ENCODE results near the gene IRF1.

IRF1 gene

DNA sequence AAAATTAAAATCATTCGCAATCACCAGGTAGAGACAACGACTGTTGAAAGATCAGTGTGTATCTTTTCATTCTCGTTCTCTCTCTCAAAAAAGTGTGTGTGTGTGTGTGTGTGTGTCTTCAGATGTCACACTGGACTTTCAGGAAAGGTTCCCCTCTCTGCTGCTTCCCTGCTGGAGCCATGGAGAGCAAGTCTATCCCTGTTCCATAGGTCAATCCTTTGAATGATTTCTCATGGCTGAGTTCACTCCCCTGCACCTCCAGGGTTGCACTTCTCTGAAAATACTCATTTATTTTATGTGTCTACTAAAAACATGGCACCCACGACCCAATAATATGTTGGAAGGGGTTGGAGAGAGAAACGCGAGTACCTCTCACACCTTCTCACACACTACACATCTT is 28.2 kb downstream of the IRF1 start:
- FAIRE-seq (no peak), DNase-seq (ENCODE audit: insufficient read length, low spot score) (no peak)
- TF ChIP-seq POLR2A (IDR thresholded peaks at IDR 0.05; ENCODE audit: low read depth, low read length), result no peak

DNA sequence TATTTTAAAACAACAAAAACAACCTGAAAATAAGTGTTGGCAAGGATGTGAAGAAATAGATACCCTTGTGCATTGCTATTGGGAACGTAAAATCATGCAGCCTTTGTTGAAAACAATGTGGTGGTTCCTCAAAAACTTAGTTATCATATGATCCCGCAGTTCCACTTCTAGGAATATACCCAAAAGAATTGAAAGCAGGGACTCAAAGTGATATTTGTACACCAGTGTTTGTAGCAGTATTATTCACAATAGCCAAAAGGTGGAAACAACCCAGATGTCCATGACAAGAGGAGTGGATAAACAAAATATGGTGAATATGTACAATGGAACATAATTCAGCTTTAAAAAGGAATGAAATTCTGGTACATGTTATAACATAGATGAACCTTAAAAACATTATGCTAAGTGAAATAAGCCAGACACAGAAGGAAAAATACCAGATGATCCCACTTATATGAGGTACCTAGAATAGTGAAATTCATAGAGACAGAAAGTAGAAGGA is 29.0 kb downstream of the IRF1 start:
- no peak for FAIRE-seq
- no peak for TF ChIP-seq POLR2A (IDR thresholded peaks at IDR 0.05; ENCODE audit: low read depth, low read length)
- no peak for DNase-seq (ENCODE audit: insufficient read length, low spot score)

DNA sequence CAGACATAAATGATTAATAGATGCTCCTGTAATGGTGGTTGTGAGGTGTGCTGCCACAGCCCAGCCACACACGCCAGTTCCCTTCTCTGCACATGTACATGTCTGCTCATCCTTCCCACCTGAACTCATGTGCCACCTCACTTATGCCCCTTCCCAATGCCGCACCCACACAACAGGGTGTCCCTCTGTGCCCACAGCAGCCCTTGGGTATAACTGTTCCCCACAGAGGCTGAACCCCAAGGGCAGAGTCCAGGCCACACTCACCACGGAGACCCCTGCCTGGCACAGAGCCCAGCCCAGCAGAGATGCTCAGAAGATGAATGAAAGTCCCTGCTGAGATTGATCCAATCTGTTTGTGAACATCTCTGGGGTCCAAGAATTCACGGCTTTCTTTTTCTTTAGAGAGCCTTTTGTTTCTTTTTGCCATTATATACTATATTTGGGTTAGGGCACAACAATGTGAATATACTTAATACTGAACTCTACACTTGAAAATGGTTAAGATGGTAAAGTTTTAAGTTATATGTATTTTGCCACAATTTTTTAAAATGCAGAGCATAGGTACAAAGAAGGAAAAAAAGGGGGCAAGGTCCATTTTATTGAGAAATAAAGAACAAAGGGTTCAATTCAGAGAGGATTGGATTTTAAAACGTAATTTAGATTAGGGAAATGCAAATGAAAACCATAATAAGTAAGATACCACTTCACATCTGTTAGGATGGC is 29.6 kb downstream of the IRF1 start:
- no peak for FAIRE-seq
- TF ChIP-seq POLR2A (IDR thresholded peaks at IDR 0.05; ENCODE audit: low read depth, low read length), result no peak
- no peak for DNase-seq (ENCODE audit: insufficient read length, low spot score)

DNA sequence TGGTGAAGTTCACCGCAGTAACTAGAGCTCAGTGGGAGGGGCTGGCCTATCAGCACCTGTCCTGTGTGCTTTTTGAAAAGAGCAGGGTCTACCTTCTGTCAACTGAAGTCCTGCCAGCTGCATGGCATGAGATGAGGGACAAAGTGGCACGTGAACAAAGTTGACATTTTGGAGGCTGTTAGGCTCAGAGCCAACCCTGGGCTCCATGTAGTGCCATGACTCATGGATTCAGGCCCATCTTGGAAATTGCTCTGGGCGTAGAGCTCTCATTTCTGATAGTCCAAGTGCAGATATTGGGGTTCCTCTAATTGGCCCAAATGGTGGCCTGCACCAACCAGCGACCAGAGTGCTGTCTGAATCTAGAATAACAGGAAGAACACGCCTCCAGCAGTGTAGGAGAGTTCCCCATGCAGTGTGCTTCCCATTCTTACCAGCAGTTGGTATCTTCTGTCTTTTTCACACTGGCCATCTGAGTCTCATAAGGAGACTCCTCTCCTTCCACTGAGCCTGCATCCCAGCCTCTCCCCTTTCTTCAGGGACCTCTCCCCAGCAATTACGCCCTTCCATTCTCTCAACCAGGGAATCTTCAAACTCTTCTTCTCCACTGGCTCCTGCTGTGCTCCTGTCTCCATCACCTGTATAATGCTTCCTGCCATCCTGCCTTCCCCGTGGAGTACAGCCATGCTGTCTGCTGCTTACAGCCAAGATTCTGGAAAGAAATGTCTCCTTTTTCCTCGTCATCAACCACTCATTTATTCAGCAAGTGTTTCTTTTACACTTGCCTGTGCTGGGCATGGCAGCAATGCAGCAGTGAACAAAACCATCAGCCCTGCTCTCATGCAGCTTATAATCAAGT is 30.4 kb downstream of the IRF1 start:
- FAIRE-seq (no peak), DNase-seq (ENCODE audit: insufficient read length, low spot score) (no peak)
- no peak for TF ChIP-seq POLR2A (IDR thresholded peaks at IDR 0.05; ENCODE audit: low read depth, low read length)

DNA sequence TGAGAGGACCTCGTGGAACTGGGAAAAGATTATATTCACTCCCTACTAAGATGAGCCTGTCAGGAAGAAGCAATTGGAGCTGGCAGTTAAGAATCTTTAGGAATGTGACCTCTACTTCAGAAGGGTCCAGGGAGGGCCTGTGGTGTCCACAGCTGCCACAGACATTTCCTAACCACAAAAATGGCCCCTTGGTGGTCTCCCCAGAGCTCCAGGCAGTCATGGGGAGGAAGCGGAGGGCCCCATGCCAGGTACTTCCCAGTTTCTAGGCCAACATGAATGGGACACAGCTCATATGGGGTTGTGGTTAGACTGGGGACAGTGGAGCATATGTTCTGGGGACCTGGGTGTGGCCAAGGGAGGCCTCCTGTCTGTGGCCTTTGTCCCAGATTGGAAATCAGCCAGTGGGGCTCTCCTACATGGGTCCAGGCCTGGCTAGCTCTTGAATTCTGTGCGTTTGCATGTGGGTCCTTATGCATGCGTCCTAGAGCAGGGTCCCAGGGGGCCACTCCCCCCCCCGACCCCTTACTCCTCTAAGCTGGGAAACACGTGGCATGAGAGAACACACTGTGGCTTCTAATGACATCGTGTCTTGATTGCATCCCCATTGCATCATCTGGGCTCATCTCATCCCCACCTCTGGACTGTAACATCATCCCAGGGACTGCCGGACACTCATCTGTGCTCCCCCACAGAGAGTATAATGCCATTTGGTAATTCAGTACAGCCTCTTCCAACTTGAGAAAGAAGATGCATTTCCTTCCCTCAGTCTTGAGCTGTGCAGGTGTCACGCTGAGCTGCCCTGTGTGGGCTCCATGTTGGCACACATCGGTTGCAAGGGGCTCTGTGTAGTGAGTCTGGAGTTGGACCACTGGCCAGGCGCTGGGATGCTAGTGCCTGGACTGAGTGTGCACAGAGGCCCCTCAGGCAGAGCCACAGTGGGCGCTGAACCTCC is 31.3 kb downstream of the IRF1 start:
- DNase-seq (ENCODE audit: insufficient read length, low spot score) (no peak), FAIRE-seq (no peak)
- no peak for TF ChIP-seq POLR2A (IDR thresholded peaks at IDR 0.05; ENCODE audit: low read depth, low read length)

DNA sequence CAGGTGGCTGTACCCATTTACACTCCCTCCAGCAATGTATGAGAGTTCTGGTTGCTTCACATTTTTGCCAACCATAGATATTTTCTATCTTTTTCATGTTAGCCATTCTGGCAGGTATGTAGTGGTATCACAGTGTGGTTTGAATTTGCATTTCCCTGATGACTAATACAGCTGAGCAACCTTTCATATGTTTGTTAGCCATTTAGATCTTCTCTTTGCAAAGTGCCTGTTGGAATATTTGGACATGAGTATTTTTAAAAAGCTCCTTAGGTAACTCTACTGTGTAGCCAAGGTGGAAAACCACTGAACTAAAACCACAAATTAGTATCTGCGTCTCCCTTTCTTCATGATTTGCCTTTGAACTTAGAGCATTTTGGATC is 31.9 kb downstream of the IRF1 start:
- no peak for FAIRE-seq
- TF ChIP-seq POLR2A (IDR thresholded peaks at IDR 0.05; ENCODE audit: low read depth, low read length), result no peak
- no peak for DNase-seq (ENCODE audit: insufficient read length, low spot score)

DNA sequence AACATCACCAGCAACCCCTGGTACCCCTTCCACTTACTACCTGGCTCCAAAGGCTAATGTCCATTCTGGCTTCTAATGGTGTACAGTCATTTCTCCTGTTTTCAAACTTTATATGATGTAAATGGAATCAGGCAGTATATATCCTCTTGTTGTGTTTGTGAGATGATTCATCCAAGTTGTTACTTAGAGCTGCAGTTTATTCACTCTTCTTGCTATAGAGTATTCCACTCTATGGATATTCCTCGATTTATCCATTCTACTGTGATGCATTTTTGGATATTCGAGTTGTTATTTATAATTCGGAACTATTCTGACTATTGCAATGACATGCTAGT is 32.4 kb downstream of the IRF1 start:
- FAIRE-seq, result no peak
- DNase-seq (ENCODE audit: insufficient read length, low spot score), result no peak
- TF ChIP-seq POLR2A (IDR thresholded peaks at IDR 0.05; ENCODE audit: low read depth, low read length), result no peak

DNA sequence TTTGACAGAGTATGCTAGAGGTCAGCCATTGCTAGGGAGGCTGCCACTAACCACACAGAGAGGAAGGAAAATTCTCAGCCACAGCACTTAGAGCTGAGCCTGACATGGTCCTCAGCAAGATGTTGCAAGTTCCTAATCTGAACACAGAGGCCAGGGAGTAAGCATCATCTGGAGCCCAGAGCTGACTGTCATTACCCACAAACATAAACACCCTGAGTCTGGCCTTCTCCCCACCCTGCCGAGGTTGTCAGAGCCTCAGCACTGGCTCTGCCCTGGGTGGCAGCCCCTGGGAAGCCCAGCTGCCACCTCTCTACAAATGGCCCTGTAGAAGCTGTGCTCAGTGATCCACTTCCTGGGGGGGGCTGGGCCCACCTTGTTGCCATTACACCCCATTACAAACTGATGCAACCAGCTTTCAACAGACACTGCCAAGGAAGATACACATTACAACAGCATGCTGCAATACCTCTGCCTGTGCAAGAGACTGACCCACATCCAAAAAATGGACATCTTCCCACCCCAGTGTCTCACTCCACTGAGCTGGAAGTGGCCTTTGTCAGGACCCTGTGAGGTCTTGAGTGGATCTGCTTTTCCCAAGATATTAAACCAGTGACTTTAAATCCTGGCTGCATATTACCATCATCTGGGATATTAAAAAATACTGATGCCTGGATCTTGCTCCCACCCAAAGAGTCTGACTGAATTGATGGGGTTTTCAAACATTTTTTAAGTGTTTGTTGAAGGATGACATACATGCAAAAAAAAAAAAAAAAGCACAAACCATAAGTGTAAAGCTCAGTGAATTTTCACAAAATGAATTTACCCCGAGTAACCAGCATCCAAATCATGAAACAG is 33.0 kb downstream of the IRF1 start:
- FAIRE-seq (no peak), DNase-seq (ENCODE audit: insufficient read length, low spot score) (no peak)
- TF ChIP-seq POLR2A (IDR thresholded peaks at IDR 0.05; ENCODE audit: low read depth, low read length), result no peak

DNA sequence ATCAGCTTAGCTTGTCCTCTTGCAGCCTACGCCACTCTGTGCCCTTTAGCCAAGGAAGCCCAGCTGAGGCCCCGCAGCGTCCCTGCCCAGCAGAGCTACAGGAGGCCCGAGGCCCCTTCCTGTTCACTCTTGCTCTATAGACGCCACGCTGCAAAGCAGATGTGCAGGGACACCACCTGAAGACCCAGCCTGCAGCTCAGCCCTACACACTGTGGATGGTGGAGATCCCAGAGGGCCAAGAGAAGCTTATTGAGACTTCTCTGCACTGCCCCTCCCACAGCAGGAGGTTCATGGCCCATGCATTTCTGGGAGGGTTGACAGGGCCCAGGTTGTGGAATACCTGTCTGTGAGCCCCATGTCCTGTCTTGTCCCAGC is 33.6 kb downstream of the IRF1 start:
- FAIRE-seq, result no peak
- no peak for DNase-seq (ENCODE audit: insufficient read length, low spot score)
- no peak for TF ChIP-seq POLR2A (IDR thresholded peaks at IDR 0.05; ENCODE audit: low read depth, low read length)

DNA sequence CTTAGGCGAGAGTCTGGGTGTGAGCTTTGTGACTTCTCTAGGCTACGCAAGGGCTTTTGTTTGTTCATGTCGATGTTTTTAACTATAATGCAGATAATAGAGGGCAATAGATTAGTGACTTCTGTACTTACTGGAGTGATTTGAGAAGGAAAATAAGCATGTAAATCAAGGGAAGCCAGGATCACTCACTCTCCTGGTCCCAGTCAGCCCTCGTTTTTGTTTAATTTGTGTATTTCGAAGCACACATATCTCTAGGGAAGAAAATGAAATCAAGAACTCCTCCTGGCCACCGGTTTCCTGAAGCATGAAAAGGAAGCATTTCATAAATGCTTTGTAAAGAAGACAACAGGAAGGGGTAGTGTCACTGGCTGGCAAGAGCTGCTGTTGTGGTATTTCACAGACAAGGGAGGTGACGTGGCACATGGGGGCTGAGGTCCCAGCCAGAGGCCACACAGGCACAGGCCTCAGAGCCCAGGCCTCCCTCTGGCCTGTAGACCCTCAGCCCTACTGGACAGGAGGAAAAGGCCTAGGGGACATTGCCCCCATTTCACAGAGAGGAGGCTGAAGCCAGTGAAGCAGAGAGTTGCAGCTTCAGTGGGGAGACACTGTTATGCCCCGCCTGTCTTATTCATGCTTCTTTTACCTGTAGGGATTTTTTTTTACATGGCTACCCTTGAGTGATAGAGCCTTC is 34.1 kb downstream of the IRF1 start:
- FAIRE-seq (no peak), DNase-seq (ENCODE audit: insufficient read length, low spot score) (no peak)
- no peak for TF ChIP-seq POLR2A (IDR thresholded peaks at IDR 0.05; ENCODE audit: low read depth, low read length)

DNA sequence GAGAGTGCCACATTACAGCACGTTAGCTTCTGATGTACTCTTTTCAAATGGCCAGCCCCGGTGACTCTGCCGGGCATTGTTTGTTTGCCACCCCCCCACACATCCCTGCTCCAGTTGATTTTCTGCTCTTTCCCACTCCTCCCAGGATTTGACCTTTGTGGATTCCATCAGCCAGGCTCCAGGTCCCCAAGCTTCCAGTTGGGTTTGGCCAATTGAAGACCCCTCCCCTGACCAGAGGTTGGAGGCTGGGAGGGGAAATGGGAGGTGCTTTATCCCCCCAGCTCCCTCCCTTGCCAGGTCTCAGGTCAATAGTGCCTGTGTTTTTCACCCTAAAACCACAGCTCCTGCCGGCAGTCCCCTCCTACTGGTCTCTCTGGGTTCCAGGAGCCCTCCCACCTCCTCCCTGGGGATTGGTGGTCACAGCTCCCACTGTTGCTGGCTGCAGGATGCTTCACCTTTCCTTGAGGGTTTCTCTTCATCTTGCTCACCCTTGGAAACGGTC is 34.9 kb downstream of the IRF1 start:
- TF ChIP-seq POLR2A (IDR thresholded peaks at IDR 0.05; ENCODE audit: low read depth, low read length), result no peak
- no peak for FAIRE-seq
- no peak for DNase-seq (ENCODE audit: insufficient read length, low spot score)

DNA sequence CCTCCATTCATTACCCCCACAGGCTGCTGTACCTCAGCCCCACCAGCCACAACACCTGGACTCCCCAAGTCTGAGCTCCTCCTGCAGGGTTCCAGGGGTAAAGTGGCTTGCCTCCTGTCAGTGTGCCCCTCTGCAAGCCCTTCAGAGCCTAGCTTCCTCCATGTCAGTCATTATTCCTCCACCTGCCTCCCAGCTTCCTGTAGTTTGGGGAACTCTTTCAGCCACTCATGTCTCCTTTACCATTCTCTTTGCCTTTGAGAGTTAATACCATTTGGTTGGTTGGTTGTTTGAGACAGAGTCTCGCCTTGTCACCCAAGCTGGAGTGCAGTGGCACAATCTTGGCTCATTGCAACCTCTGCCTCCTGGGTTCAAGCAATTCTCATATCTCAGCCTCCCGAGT is 36.2 kb downstream of the IRF1 start:
- no peak for TF ChIP-seq POLR2A (IDR thresholded peaks at IDR 0.05; ENCODE audit: low read depth, low read length)
- FAIRE-seq (no peak), DNase-seq (ENCODE audit: insufficient read length, low spot score) (no peak)

Data from H54 (cell line).